ENCODE data around the gene HERC2.

DNA sequence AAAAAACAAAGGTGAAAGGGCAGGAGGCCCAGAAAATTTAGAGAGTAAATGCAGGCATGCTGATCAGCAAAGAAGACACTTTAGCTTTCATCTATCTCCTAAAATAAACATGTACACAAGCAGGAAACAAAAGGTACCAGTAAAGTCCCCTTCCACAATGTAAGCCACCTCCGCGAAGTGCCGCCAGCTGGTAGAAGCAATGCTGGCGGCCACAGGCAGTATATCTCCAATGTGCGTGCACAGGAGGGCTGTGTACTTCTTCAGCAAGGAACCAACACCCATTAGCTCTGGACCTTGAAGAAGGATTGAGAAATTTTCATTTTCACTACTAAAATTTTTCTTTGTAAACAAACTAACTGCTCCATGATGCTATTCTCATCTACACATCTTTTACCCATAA, 75.4 kb downstream of the HERC2 start:
- TF ChIP-seq, protein P1, sequence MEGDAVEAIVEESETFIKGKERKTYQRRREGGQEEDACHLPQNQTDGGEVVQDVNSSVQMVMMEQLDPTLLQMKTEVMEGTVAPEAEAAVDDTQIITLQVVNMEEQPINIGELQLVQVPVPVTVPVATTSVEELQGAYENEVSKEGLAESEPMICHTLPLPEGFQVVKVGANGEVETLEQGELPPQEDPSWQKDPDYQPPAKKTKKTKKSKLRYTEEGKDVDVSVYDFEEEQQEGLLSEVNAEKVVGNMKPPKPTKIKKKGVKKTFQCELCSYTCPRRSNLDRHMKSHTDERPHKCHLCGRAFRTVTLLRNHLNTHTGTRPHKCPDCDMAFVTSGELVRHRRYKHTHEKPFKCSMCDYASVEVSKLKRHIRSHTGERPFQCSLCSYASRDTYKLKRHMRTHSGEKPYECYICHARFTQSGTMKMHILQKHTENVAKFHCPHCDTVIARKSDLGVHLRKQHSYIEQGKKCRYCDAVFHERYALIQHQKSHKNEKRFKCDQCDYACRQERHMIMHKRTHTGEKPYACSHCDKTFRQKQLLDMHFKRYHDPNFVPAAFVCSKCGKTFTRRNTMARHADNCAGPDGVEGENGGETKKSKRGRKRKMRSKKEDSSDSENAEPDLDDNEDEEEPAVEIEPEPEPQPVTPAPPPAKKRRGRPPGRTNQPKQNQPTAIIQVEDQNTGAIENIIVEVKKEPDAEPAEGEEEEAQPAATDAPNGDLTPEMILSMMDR (conservative IDR thresholded peaks at IDR 0.05 in 1 of 2, IDR thresholded peaks at IDR 0.05 in 1 of 2; ENCODE audit: extremely low read depth in 1 of 2, insufficient read depth in 1 of 2, low read depth in 1 of 2, low read length in 2 of 2), result no peak
- TF ChIP-seq EZH2 (IDR thresholded peaks at IDR 0.05; ENCODE audit: borderline replicate concordance, low read length), result no peak

Measured in mammary epithelial cell (primary cell).